Trophoblast cell (in vitro differentiated cells and primary cell): Measurements from ENCODE around the gene TLDC2.
"Not testable (repeated sequence)": the region's sequence is repeated elsewhere in the genome, so short reads cannot be mapped to it uniquely, and the experiment has no call there.

Source experiments
- DNase-seq, 2 donors: peaks; one replicate each; pipeline ENCODE4 v3.0.0-alpha.2; 2016
- H2AFZ ChIP-seq: 2 replicates; pipeline ENCODE4 v1.6.1; 2013; ENCODE audit warnings: low read length, moderate library complexity, mild to moderate bottlenecking; ENCODE audit not compliant: insufficient read depth, poor library complexity
- H2AK5ac ChIP-seq: 2 replicates; pipeline ENCODE4 v1.6.1; 2013; ENCODE audit warnings: mild to moderate bottlenecking, low read length
- H2BK120ac ChIP-seq: 2 replicates; pipeline ENCODE4 v1.6.1; 2013; ENCODE audit warnings: low read length, mild to moderate bottlenecking, moderate library complexity; ENCODE audit not compliant: insufficient read depth, poor library complexity
- H2BK12ac ChIP-seq: 2 replicates; pipeline ENCODE4 v1.6.1; 2013; ENCODE audit warnings: mild to moderate bottlenecking, low read length, moderate library complexity
- H2BK5ac ChIP-seq: 2 replicates; pipeline ENCODE4 v1.6.1; 2013; ENCODE audit warnings: low read length, low read depth, moderate library complexity, mild to moderate bottlenecking; ENCODE audit not compliant: poor library complexity
- H3K14ac ChIP-seq: 2 replicates; pipeline ENCODE4 v1.6.1; 2013; ENCODE audit warnings: mild to moderate bottlenecking, low read length
- H3K18ac ChIP-seq: 2 replicates; pipeline ENCODE4 v1.6.1; 2013; ENCODE audit warnings: mild to moderate bottlenecking, low read length
- H3K23ac ChIP-seq: 2 replicates; pipeline ENCODE4 v1.6.1; 2013; ENCODE audit warnings: low read length
- H3K27ac ChIP-seq: 2 replicates; pipeline ENCODE4 v1.5.1; 2013; ENCODE audit warnings: low read depth, mild to moderate bottlenecking, inconsistent platforms, low read length, moderate library complexity
- H3K27me3 ChIP-seq: 2 replicates; pipeline ENCODE4 v1.6.1; 2013; ENCODE audit warnings: inconsistent platforms, mild to moderate bottlenecking, low read length, moderate library complexity; ENCODE audit not compliant: insufficient read depth
- H3K36me3 ChIP-seq, 2 experiments: 1 replicate in 1 of 2; 2 replicates in 1 of 2; pipeline ENCODE4 v1.6.1; 2013; ENCODE audit warnings: low read length in 2 of 2, mild to moderate bottlenecking in 2 of 2, moderate library complexity in 1 of 2; ENCODE audit not compliant: insufficient read depth in 2 of 2, control insufficient read depth in 1 of 2
- H3K4ac ChIP-seq: 2 replicates; pipeline ENCODE4 v1.6.1; 2013; ENCODE audit warnings: low read depth, mild to moderate bottlenecking, low read length, moderate library complexity
- H3K4me1 ChIP-seq, 2 experiments: 1 replicate in 1 of 2; 2 replicates in 1 of 2; pipeline ENCODE4 v1.6.1; 2013; ENCODE audit warnings: low read length in 2 of 2, mild to moderate bottlenecking in 2 of 2, moderate library complexity in 1 of 2; ENCODE audit not compliant: insufficient read depth in 2 of 2, control insufficient read depth in 1 of 2
- H3K4me2 ChIP-seq: 2 replicates; pipeline ENCODE4 v1.6.1; 2013; ENCODE audit warnings: inconsistent platforms, mild to moderate bottlenecking, low read length, moderate library complexity
- H3K4me3 ChIP-seq: 2 replicates; pipeline ENCODE4 v1.5.1; 2013; ENCODE audit warnings: mild to moderate bottlenecking, low read depth, low read length, inconsistent platforms
- H3K79me1 ChIP-seq: one replicate; pipeline ENCODE4 v1.6.1; 2013; ENCODE audit warnings: low read length
- H3K79me2 ChIP-seq: 2 replicates; pipeline ENCODE4 v1.6.1; 2013; ENCODE audit warnings: low read length, mild to moderate bottlenecking; ENCODE audit not compliant: control insufficient read depth, insufficient read depth, poor library complexity
- H3K9ac ChIP-seq: 2 replicates; pipeline ENCODE4 v1.6.1; 2013; ENCODE audit warnings: mild to moderate bottlenecking, low read length
- H3K9me3 ChIP-seq: 2 replicates; pipeline ENCODE4 v1.6.1; 2013; ENCODE audit warnings: low read depth, mild to moderate bottlenecking, control low read depth, inconsistent platforms, low read length; ENCODE audit not compliant: insufficient read depth
- H4K12ac ChIP-seq: 2 replicates; pipeline ENCODE4 v1.6.1; 2013; ENCODE audit warnings: low read depth, mild to moderate bottlenecking, low read length, moderate library complexity
- H4K8ac ChIP-seq: 2 replicates; pipeline ENCODE4 v1.6.1; 2013; ENCODE audit warnings: low read depth, mild to moderate bottlenecking, low read length, moderate library complexity
- H4K91ac ChIP-seq: one replicate; pipeline ENCODE4 v1.6.1; 2013; ENCODE audit warnings: low read depth, mild to moderate bottlenecking, low read length, moderate library complexity
- WGBS: extraction: QIAGEN DNeasy Blood & Tissue Kit; methylation state at CpG from one replicate; pipeline ENCODE4 v1.1.7; 2013; ENCODE audit warnings: missing lambda C conversion rate; ENCODE audit not compliant: insufficient read length, insufficient coverage; ENCODE audit errors: extremely low coverage; 5-methylcytosine and 5-hydroxymethylcytosine counted together

Gene TLDC2

DNA sequence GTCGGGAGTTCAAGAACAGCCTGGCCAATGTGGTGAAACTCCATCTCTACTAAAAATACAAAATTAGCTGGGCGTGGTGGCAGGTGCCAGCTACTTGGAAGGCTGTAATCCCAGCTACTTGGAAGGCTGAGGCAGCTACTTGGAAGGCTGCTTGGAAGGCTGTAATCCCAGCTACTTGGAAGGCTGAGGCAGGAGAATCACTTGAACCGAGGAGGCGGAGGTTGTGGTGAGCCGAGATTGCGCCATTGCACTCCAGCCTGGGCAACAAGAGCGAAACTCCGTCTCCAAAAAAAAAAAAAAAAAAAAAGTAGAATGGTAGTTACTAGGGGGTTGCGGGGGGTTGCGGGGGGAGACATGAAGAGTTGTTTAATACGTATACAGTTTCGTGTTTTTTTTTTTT, 56.1 kb downstream of the TLDC2 start:
- H4K91ac ChIP-seq, H2BK120ac ChIP-seq, H3K4me1 ChIP-seq, H3K36me3 ChIP-seq, H2BK5ac ChIP-seq, H3K79me2 ChIP-seq, H3K4me3 ChIP-seq, H3K18ac ChIP-seq, H3K27me3 ChIP-seq, H4K12ac ChIP-seq, H3K27ac ChIP-seq, H3K14ac ChIP-seq, H3K4me2 ChIP-seq, H4K8ac ChIP-seq, H3K9ac ChIP-seq, H2AK5ac ChIP-seq, H3K9me3 ChIP-seq, H2BK12ac ChIP-seq, H3K79me1 ChIP-seq, H3K23ac ChIP-seq, H2AFZ ChIP-seq, H3K4ac ChIP-seq, DNase-seq: not testable (repeated sequence)
- 80% methylated on average over 3 of the region's 12 CpGs for WGBS

DNA sequence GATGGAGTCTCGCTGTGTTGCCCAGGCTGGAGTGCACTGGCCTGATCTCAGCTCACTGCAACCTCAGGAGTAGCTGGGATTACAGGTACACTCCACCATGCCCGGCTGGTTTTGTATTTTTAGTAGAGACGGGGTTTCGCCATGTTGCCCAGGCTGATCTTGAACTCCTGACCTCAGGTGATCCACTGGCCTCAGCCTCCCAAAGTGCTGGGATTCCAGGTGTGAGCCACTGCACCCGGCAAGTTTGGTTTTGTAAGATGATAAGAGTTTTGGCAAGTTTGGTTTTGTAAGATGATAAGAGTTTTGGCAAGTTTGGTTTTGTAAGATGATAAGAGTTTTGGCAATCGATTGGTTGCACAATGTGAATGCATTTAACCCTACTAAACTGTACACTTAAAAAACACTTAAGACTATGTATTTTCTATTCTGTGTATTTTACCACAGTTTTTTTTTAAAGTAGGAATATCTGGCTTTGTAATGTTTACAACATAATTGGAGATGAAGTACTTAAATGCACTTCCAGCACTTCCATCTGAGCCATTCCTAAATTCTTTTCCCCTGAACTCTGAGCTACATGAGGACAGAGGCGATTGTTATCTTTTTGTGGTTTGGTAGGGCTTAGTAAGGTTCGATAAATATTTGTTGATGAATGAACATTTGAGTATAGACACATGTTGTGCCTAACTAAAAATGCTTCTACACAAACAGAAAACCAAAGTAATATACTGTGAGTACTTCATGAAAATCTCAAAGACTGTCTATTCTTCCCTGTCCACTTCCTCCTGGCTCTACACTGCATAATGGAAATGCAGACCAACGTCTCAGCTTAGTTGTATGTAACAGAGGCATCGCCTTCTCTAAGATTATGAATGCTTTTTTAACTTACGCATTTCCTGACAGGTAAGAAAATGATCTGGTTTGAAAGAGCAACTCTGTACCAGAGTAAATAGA, 56.8 kb downstream of the TLDC2 start:
- H3K18ac ChIP-seq, result no peak overlapping the region
- H3K4me3 ChIP-seq, result no peak overlapping the region
- no peak overlapping the region for H2BK12ac ChIP-seq
- H3K27me3 ChIP-seq, result no peaks in the 10 kb centered on the region
- DNase-seq, result no peak
- H3K4ac ChIP-seq, result no peak overlapping the region
- H2BK5ac ChIP-seq, result no peak overlapping the region
- no peak overlapping the region for H4K8ac ChIP-seq
- no peak overlapping the region for H2AFZ ChIP-seq
- no peaks in the 10 kb centered on the region for H3K79me1 ChIP-seq
- H3K23ac ChIP-seq, result no peak overlapping the region
- no peaks in the 10 kb centered on the region for H3K36me3 ChIP-seq
- H3K9ac ChIP-seq, result no peak overlapping the region
- no CpG with 5 or more reads among the region's 11 CpGs for WGBS
- H2AK5ac ChIP-seq, result no peak overlapping the region
- no peaks in the 10 kb centered on the region for H3K4me1 ChIP-seq
- H3K14ac ChIP-seq, result no peak overlapping the region
- H3K9me3 ChIP-seq, result no peaks in the 10 kb centered on the region
- H3K79me2 ChIP-seq, result no peaks in the 10 kb centered on the region
- no peak overlapping the region for H4K91ac ChIP-seq
- no peak overlapping the region for H4K12ac ChIP-seq
- H3K4me2 ChIP-seq, result no peak overlapping the region
- no peak overlapping the region for H3K27ac ChIP-seq
- no peak overlapping the region for H2BK120ac ChIP-seq

DNA sequence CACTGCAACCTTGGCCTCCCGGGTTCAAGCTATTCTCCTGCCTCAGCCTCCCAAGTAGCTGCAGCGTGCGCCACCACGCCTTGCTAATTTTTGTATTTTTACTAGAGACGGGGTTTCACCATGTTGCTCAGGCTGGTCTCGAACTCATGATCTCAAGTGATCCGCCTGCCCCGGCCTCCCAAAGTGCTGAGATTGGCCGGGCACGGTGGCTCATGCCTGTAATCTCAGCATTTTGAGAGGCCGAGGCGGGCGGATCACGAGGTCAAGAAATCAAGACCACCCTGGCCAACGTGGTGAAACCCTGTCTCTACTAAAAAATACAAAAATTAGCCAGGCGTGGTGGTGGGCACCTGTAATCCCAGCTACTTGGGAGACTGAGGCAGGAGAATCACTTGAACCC, 57.6 kb downstream of the TLDC2 start:
- DNase-seq, H4K91ac ChIP-seq, H3K18ac ChIP-seq: not testable (repeated sequence)

DNA sequence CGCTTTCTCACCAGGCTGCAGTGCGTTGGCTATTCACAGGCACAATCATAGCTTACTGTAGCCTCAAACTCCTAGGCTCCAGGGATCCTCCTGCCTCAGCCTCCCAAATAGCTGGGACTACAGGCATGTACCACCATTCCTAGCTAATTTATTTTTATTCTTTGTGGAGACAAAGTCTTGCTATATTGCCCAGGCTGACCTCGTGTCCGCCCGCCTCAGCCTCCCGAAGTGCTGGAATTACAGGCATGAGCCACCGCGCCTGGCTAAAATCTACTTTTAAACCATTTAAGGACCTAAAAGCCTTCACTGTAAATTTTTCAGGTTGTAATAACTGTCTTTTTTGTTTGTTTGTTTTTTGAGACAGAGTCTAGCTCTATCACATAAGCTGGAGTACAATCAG, 60.4 kb downstream of the TLDC2 start:
- no peak overlapping the region for H3K23ac ChIP-seq
- no CpG with 5 or more reads among the region's 8 CpGs for WGBS
- no peak overlapping the region for H2AFZ ChIP-seq
- no peak overlapping the region for H2AK5ac ChIP-seq
- H4K91ac ChIP-seq, result no peak overlapping the region
- DNase-seq, result no peak
- no peaks in the 10 kb centered on the region for H3K4me1 ChIP-seq
- no peaks in the 10 kb centered on the region for H3K36me3 ChIP-seq
- no peak overlapping the region for H3K4me2 ChIP-seq
- H3K79me1 ChIP-seq, result no peaks in the 10 kb centered on the region
- H4K8ac ChIP-seq, result no peak overlapping the region
- H3K9me3 ChIP-seq, result no peaks in the 10 kb centered on the region
- H2BK12ac ChIP-seq, result no peak overlapping the region
- no peaks in the 10 kb centered on the region for H3K79me2 ChIP-seq
- no peak overlapping the region for H4K12ac ChIP-seq
- no peak overlapping the region for H3K18ac ChIP-seq
- H2BK120ac ChIP-seq, result no peak overlapping the region
- H2BK5ac ChIP-seq, result no peak overlapping the region
- no peaks in the 10 kb centered on the region for H3K27me3 ChIP-seq
- H3K4ac ChIP-seq, result no peak overlapping the region
- H3K4me3 ChIP-seq, result no peak overlapping the region
- H3K9ac ChIP-seq, result no peak overlapping the region
- no peak overlapping the region for H3K14ac ChIP-seq
- no peak overlapping the region for H3K27ac ChIP-seq

More for the DNA sequence above, 57.6 kb downstream of the TLDC2 start:
- not testable (repeated sequence) for H2AK5ac ChIP-seq, H2BK120ac ChIP-seq, H3K36me3 ChIP-seq, H2BK5ac ChIP-seq, H3K4me2 ChIP-seq, H3K4me3 ChIP-seq, H3K27me3 ChIP-seq, H3K27ac ChIP-seq, H3K79me2 ChIP-seq, H3K9me3 ChIP-seq, H3K14ac ChIP-seq, H3K9ac ChIP-seq, H3K79me1 ChIP-seq, H3K23ac ChIP-seq, H4K8ac ChIP-seq, H4K12ac ChIP-seq, H3K4ac ChIP-seq, H2BK12ac ChIP-seq, H2AFZ ChIP-seq, H3K4me1 ChIP-seq
- no CpG with 5 or more reads among the region's 16 CpGs for WGBS
